GM18498 (cell line): ENCODE results near the gene VKORC1L1.
"Not testable (repeated sequence)": the region's sequence is repeated elsewhere in the genome, so short reads cannot be mapped to it uniquely, and the experiment has no call there.

ENCODE experiments used
- ATAC-seq: cut with Tn5 transposase; IDR thresholded peaks from one replicate; pipeline ENCODE4 v1.9.1; 2021; ENCODE audit warnings: mild to moderate bottlenecking, moderate library complexity; ENCODE audit not compliant: unreplicated experiment

The VKORC1L1 gene

DNA sequence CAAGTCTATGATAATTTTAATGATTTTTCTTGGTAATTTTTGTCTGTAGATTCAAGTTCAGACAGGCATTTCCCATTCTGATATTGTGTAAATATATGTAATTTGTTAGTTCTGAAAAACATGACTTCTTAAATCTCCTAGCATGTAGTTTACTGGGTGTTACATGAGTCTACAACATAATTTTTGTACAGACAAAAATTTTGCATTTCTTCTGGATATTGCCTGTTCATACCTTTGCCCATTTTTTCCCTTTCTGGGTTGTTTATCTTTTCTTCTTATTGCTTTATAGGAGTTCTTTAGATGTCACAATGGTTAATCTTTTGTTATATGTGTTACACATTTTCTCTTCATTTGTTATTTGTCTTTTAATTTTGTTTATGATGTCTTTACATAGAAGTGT is 12.1 kb downstream of the VKORC1L1 start:
- not testable (repeated sequence) for ATAC-seq

GRCh38 chr7:65885533-65885932 is 12.7 kb downstream of the VKORC1L1 start:
- ATAC-seq: not testable (repeated sequence)

DNA sequence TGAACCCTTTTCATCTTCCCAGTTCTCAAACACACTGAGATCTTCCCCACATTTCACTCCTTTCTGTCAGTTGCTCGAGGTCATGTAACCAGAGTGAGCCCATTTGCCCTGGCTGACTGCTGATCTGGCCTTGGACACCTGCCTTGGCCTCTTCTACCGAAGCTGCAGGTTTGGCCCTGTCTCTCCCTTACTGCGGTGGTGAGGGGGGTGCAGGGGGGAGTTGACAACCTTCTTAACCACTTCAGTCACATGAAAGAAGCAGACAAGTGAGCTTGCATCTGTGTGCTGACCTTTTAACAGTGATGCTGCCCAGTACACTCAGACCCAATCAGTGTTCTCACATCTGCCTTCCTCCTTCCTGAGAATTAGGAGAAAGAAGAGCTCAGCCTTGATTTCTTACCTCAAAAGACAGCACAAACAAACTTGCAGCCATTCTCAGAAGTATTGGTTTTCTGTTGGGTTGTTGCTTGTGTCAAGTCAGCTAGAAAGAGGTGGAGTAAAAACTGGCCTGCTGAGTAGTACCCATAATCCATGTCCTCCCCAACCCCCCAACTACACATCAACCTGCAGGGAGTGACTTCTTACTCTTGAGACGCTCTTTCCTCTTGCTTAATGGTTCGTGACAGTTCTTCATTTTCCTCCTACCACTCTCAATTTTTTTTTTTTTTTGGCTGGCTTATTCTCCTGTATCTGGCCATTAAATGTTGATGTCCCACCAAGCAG is 15.7 kb downstream of the VKORC1L1 start:
- not testable (repeated sequence) for ATAC-seq

DNA sequence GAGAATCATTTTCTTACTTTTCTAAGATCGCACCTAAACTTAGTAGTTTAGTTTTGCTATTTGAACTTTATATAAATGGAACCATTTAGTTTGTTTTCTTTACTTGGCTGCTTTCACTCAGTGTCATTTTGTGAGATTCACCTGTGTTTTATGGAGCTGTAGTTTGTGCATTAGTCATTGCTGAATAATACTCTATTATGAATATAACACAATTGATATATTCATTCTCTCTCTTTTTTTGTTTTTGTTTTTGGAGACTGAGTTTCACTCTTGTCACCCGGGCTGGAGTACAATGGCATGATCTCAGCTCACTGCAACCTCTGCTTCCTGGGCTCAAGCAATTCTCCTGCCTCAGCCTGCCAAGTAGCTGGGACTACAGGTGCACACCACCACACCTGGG is 16.8 kb downstream of the VKORC1L1 start:
- not testable (repeated sequence) for ATAC-seq

- ATAC-seq: no peak
These were observed 19.3 kb downstream of the VKORC1L1 start for GRCh38 chr7:65892161-65892560.

DNA sequence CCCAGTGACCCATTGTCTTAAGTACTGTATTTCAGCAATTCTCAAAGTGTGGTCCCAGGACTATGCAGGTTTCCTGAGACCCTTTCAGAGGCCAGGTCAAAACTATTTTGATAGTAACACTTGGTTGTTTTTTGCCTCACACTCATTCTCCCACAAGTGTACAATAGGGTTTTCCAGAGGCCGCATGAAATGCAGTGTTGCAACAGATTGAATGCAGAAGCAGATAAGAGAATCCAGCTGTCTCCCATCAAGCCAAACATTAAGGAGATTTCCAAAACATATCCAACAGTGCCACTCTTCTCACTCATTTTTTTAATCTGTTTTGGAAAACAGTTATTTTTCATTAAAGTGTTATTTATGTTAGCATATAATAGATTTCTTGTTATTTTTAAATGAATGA is 20.0 kb downstream of the VKORC1L1 start:
- no peak for ATAC-seq

DNA sequence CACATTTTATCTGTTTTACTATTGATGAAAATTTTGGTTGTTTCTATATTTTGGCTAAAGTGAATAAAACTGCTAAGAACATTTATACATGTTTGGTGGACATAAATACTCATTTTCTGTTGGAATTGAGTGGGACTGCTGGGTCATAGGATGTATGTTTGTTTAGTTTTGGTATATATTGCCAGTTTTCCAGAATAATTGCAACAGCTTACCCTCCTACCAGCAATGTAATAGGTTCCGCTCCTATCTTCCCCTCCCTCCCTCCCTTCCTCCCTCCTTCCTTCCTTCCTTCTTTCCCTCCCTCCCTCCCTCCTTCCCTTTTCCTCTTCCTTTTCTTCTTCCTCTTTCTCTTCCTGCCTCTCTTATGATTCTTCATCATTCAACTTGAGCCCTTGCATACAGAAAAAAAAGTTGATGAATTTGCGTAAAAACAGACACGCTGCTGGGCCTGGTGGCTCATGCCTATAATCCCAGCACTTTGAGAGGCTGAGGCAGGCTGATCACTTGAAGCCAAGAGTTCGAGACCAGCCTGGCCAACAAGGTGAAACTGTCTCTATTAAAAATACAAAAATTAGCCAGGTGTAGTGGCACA is 23.5 kb downstream of the VKORC1L1 start:
- no peak for ATAC-seq

DNA sequence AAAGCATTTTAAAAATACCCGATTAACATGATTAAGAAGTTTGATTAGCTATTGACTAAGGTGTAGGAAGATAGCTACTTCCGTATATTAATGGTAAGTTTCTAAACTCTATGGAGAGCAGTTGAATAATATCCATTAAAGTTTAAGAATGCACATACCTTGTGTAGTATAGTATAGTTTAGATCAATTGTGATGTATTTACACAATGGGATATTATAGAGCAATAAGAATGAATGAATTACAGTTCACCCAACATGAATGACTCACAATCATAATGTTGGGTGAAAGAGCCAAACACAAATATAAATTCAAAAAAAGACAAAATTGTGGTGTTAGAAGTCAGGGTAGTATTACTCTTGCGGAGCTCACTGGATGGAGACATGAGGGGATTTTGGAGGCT is 24.4 kb downstream of the VKORC1L1 start:
- not testable (repeated sequence) for ATAC-seq

GRCh38 chr7:65898677-65899447 is 26.0 kb downstream of the VKORC1L1 start:
- peak; percentile 79 for ATAC-seq

GRCh38 chr7:65902306-65902705 is 29.4 kb downstream of the VKORC1L1 start:
- ATAC-seq: no peak

DNA sequence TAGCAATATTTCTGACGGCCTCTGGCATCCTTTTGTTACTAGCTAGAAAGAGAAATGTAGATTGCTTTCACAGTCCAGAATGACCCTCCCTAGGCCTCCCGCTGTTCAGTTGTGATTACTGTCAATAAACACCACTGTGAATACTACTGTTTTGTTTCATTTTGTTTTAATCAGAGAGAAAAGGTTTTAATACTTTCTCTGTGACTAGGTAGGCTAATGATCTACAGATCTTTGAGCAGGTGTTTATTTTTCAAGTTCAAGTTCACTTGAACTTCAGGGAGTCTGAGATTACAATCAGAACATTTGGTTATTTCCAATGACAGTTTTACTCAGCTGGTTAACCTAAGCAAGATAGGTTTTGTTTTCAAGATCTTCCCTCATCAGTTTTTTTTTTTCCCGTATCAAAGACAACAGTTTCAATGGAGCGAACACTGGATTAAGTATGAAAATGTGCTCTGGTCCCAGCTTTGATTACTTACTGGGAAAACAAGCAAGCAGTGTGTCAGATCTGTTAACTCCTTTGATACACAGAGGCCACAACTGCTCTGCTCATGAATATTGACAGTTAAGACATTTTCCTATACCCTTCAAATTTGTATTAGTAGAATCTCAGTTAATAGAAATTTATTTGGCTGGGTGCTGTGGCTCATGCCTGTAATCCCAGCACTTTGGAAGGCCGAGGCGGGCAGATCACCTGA is 34.8 kb downstream of the VKORC1L1 start:
- ATAC-seq: no peak

GRCh38 chr7:65910237-65910636 is 37.4 kb downstream of the VKORC1L1 start:
- no peak for ATAC-seq

GRCh38 chr7:65912237-65912636 is 39.4 kb downstream of the VKORC1L1 start:
- ATAC-seq: no peak

- no peak for ATAC-seq
These were observed 43.2 kb downstream of the VKORC1L1 start for GRCh38 chr7:65915921-65916657.

DNA sequence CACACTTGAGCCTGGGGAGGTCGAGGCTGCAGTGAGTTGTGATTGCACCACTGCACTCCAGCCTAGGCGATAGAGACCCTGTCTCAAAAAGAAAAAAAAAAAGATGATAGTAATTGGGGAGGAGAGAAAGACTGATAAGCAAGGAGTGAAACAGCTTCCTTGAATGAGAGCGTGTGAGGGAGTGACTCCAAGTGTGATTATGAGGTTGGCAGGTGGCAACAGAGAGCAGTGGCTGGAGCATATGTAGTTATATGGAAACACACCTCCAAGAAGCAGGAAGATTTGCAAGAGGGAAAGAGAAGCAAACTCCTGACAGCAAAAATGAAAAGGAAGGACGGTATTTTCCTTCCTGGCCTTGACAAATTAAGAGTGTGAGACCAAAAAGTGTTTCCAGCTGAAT is 50.4 kb downstream of the VKORC1L1 start:
- no peak for ATAC-seq

GRCh38 chr7:65924193-65924592 is 51.3 kb downstream of the VKORC1L1 start:
- no peak for ATAC-seq

DNA sequence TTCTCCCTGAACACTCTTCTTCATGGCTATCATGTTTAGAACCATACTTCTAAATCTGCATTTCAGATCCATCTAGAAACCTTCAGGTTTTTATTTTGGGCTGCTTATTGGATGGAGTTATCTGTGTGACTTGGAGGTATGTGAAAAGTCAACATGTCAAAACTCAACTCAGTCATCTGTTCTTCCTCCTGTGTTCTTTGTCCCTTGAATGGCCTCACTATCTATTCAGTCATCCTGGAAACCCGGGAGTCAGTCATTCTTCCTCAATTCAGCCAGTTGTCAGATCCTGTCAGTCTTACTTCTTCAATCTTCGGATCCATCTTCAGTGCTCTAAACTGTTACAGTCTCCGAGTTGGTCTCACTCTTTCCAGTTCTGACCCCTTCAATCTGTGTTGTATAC is 52.2 kb downstream of the VKORC1L1 start:
- ATAC-seq: no peak

GRCh38 chr7:65926588-65926987 is 53.7 kb downstream of the VKORC1L1 start:
- ATAC-seq: no peak

GRCh38 chr7:65927489-65928448 is 54.9 kb downstream of the VKORC1L1 start:
- ATAC-seq: no peak

DNA sequence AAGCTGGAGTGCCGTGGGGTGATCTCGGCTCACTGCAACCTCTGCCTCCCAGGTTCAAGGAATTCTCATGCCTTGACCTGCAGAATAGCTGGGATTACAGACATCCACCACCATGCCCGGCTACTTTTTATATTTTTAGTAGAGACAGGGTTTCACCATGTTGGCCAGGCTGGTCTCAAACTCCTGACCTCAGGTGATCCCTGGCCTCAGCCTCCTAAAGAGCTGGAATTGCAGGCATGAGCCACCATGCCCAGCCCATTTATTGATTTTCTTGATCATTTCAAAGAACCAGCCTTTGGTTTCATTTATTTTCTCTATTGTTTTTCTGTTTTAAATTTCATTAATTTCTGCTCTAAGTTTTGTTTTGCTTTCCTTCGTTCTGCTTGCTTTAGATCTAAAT is 58.8 kb downstream of the VKORC1L1 start:
- no peak for ATAC-seq
